PC-3 (cell line): ENCODE measurements around the gene ACAP3. TPM values are rescaled to one million over a fixed set of nuclear protein-coding genes. Genes with fewer than 3 reads are reported as not detected.
A peak's percentile ranks its signal among the peaks of the same experiment; 100 is the strongest.
"Not testable (repeated sequence)": the region's sequence is repeated elsewhere in the genome, so short reads cannot be mapped to it uniquely, and the experiment has no call there.

Experiments used
- ATAC-seq: fragments of 200-7000 bp; cut with Tn5 transposase; 2 replicates; pipeline ENCODE4 v1.9.1; 2020; ENCODE audit warnings: mild to moderate bottlenecking, moderate library complexity
- BruUV-seq: library from RNA; stranded (reverse); fragments of 400-500 nt; replicated peaks from 2 replicates; lab custom pipeline; 2021; lab: Mats Ljungman, UMichigan
- CTCF ChIA-PET: fragments of 300-600 bp; sonication (Branson Sonifier 250); formaldehyde crosslinking; loops from one replicate; lab custom pipeline; 2022; ENCODE audit warnings: antibody characterized with exemption; lab: Charles Lee
- POLR2A ChIA-PET: fragments of 300-600 bp; sonication (Branson Sonifier 250); formaldehyde crosslinking; loops from one replicate; lab custom pipeline; 2022; ENCODE audit warnings: antibody characterized with exemption; ENCODE audit not compliant: unreplicated experiment; lab: Charles Lee
- DNase-seq: peaks from one replicate; pipeline ENCODE4 v3.0.0-alpha.2; 2015
- H2AFZ ChIP-seq: fragments of 300-600 bp; sonication (generic); 2 replicates; pipeline ENCODE4 v1.6.0; 2016; ENCODE audit warnings: antibody characterized with exemption, low read length
- H3F3A ChIP-seq: fragments of 300-600 bp; sonication (generic); one replicate; pipeline ENCODE4 v1.6.0; 2017; ENCODE audit warnings: antibody characterized with exemption, low read length, control low read depth, mild to moderate bottlenecking; ENCODE audit not compliant: unreplicated experiment
- H3K27ac ChIP-seq: fragments of 300-600 bp; sonication (generic); 2 replicates; pipeline ENCODE4 v1.5.1; 2016; ENCODE audit warnings: mild to moderate bottlenecking, low read length
- H3K27me3 ChIP-seq: fragments of 300-600 bp; sonication (generic); 2 replicates; pipeline ENCODE4 v1.6.1; 2016; ENCODE audit warnings: low read length, mixed read lengths
- H3K36me3 ChIP-seq: fragments of 300-600 bp; sonication (generic); 2 replicates; pipeline ENCODE4 v1.6.1; 2016; ENCODE audit warnings: low read depth, mixed run types, low read length, mixed read lengths
- H3K4me1 ChIP-seq: fragments of 300-600 bp; sonication (generic); 2 replicates; pipeline ENCODE4 v1.5.1; 2016; ENCODE audit warnings: low read length; ENCODE audit not compliant: insufficient read depth
- H3K4me2 ChIP-seq: fragments of 300-600 bp; sonication (generic); 2 replicates; pipeline ENCODE4 v1.6.0; 2016; ENCODE audit warnings: low read length
- H3K4me3 ChIP-seq: fragments of 300-600 bp; sonication (generic); 2 replicates; pipeline ENCODE4 v1.5.1; 2016; ENCODE audit warnings: mild to moderate bottlenecking, low read length, mixed read lengths
- H3K79me2 ChIP-seq: fragments of 300-600 bp; sonication (generic); 2 replicates; pipeline ENCODE4 v1.6.1; 2017; ENCODE audit warnings: low read length, mixed read lengths
- H3K9ac ChIP-seq: fragments of 300-600 bp; sonication (generic); 2 replicates; pipeline ENCODE4 v1.6.0; 2016; ENCODE audit warnings: mild to moderate bottlenecking, low read length
- H3K9me2 ChIP-seq: fragments of 300-600 bp; sonication (generic); replicated peaks from 2 replicates; pipeline ENCODE4 v1.6.1; 2016; ENCODE audit warnings: mixed run types, low read length, mixed read lengths
- H3K9me3 ChIP-seq: fragments of 300-600 bp; sonication (generic); 2 replicates; pipeline ENCODE4 v1.6.1; 2016; ENCODE audit warnings: low read length, mixed read lengths
- H4K20me1 ChIP-seq: fragments of 300-600 bp; sonication (generic); 2 replicates; pipeline ENCODE4 v1.6.1; 2016; ENCODE audit warnings: low read length, mixed read lengths
- CTCF ChIP-seq: fragments of 300-600 bp; sonication (generic); conservative IDR thresholded peaks from 2 replicates; pipeline ENCODE4 v1.5.1; 2017; ENCODE audit warnings: antibody characterized with exemption, low read depth, mild to moderate bottlenecking, low read length
- EZH2 ChIP-seq: fragments of 300-600 bp; sonication (generic); IDR thresholded peaks from one replicate; pipeline ENCODE4 v1.6.1; 2017; ENCODE audit warnings: antibody characterized with exemption, mild to moderate bottlenecking, low read length; ENCODE audit not compliant: unreplicated experiment
- EZH2phosphoT487 ChIP-seq: fragments of 300-600 bp; sonication (generic); IDR thresholded peaks from 2 replicates; pipeline ENCODE4 v1.6.1; 2018; ENCODE audit warnings: mild to moderate bottlenecking, antibody characterized with exemption, low read length, borderline replicate concordance
- intact Hi-C: fragments of 100-400 bp; cut with micrococcal nuclease; formaldehyde crosslinking; loops from 2 replicates; pipeline ENCODE4 v1.9.0; 2023
- total RNA-seq: library from RNA; depleted of rRNA; stranded (reverse); fragments of >200 nt; gene quantifications from 2 replicates; pipeline ENCODE4 v1.2.3, GENCODE V29; 2014

The ACAP3 gene
- total RNA-seq, 1 experiment from 2014 or later, result 116 TPM

- DNase-seq (no peak), ATAC-seq (no peak)
- intact Hi-C loops, result no loop called here
- H3K4me3 ChIP-seq, result no peak overlapping the region
- peaks cover 71% of the 10 kb centered on the region for H3K79me2 ChIP-seq
- H3K9me2 ChIP-seq, result no peaks in the 10 kb centered on the region
- no peaks in the 10 kb centered on the region for H3K9me3 ChIP-seq
- H2AFZ ChIP-seq, result no peak overlapping the region
- peaks cover 21% of the 10 kb centered on the region for H4K20me1 ChIP-seq
- peak overlapping the region; percentile 60 for H3K27ac ChIP-seq
- ChIA-PET CTCF (no interaction called here), POLR2A (no interaction called here)
- H3K9ac ChIP-seq, result no peak overlapping the region
- H3K4me2 ChIP-seq, result peak overlapping the region; percentile 68; the same call in 1 of the 2 replicates
- TF ChIP-seq EZH2 (no peak), EZH2phosphoT487 (no peak), CTCF (no peak)
- H3F3A ChIP-seq, result peaks cover 9% of the 10 kb centered on the region
- BruUV-seq, result TSS peak; percentile 23
- peaks cover 30% of the 10 kb centered on the region for H3K4me1 ChIP-seq
- no peaks in the 10 kb centered on the region for H3K27me3 ChIP-seq
- H3K36me3 ChIP-seq, result peaks cover 48% of the 10 kb centered on the region
These were observed 9.7 kb upstream of the ACAP3 start for GRCh38 chr1:1317420-1317819.

- DNase-seq, H3K9me2 ChIP-seq, BruUV-seq, ATAC-seq, H3K4me2 ChIP-seq, H4K20me1 ChIP-seq, H3K27ac ChIP-seq, H3F3A ChIP-seq, intact Hi-C loops, H2AFZ ChIP-seq, CTCF ChIA-PET, H3K9ac ChIP-seq, H3K9me3 ChIP-seq, POLR2A ChIA-PET, H3K4me3 ChIP-seq, H3K27me3 ChIP-seq: not testable (repeated sequence)
- peaks cover 60% of the 10 kb centered on the region for H3K79me2 ChIP-seq
- H3K4me1 ChIP-seq, result peaks cover 30% of the 10 kb centered on the region
- H3K36me3 ChIP-seq, result peaks cover 54% of the 10 kb centered on the region
These were observed 8.5 kb upstream of the ACAP3 start for GRCh38 chr1:1316199-1316598.

- H4K20me1 ChIP-seq, result 0 out of 2 replicates have a peak, but pooled peaks cover 3% of the 10 kb centered on the region
- no peak for TF ChIP-seq CTCF
- TF ChIP-seq EZH2, result no peak
- TF ChIP-seq EZH2phosphoT487, result no peak
These were observed 7.8 kb upstream of the ACAP3 start for GRCh38 chr1:1315435-1315954.

More at GRCh38 chr1:1315435-1315954, 7.8 kb upstream of the ACAP3 start:
- Histone ChIP-seq H3K9ac (no peak overlapping the region), H3K4me3 (no peak overlapping the region), H2AFZ (no peak overlapping the region), H3K4me2 (no peak overlapping the region), H3K9me3 (no peaks in the 10 kb centered on the region), H3K36me3 (peaks cover 54% of the 10 kb centered on the region), H3K9me2 (no peaks in the 10 kb centered on the region), H3K27me3 (no peaks in the 10 kb centered on the region), H3F3A (peaks cover 9% of the 10 kb centered on the region), H3K79me2 (peaks cover 60% of the 10 kb centered on the region), H3K4me1 (peaks cover 30% of the 10 kb centered on the region), H3K27ac (no peak overlapping the region)
- POLR2A ChIA-PET, result no interaction called here
- intact Hi-C loops, result no loop called here
- DNase-seq, result no peak
- CTCF ChIA-PET, result no interaction called here
- ATAC-seq, result no peak
- BruUV-seq, result no TSS peak
